IMR-90 (cell line): Measurements from ENCODE around the gene TRAF6. TPM values are rescaled to one million over a fixed set of nuclear protein-coding genes. Genes with fewer than 3 reads are reported as not detected.

Source experiments
- ATAC-seq: fragments of 200-7000 bp; cut with Tn5 transposase; 2 replicates; pipeline ENCODE4 v1.9.1; 2020; ENCODE audit warnings: low read depth, mild to moderate bottlenecking, moderate library complexity
- BruUV-seq: library from RNA; stranded (reverse); fragments of 400-500 nt; replicated peaks from 2 replicates; lab custom pipeline; 2021; lab: Mats Ljungman, UMichigan
- CTCF ChIA-PET: fragments of 300-600 bp; formaldehyde crosslinking; extraction: SDS; loops from one replicate; lab custom pipeline; 2021; ENCODE audit warnings: antibody characterized with exemption; lab: Yijun Ruan, JAX
- POLR2A ChIA-PET: fragments of 300-600 bp; sonication (Branson Sonifier 250); formaldehyde crosslinking; loops from one replicate; lab custom pipeline; 2022; ENCODE audit warnings: antibody characterized with exemption; ENCODE audit not compliant: unreplicated experiment; lab: Charles Lee
- DNase-seq: peaks from one replicate; pipeline ENCODE4 v3.0.0; 2013
- H2AFZ ChIP-seq: replicated peaks from 2 replicates; pipeline ENCODE3; 2013; ENCODE audit warnings: low read length, mild to moderate bottlenecking; ENCODE audit not compliant: poor library complexity
- H2AK5ac ChIP-seq: 2 replicates; pipeline ENCODE4 v1.6.1; 2013; ENCODE audit warnings: low read depth, low read length, inconsistent platforms
- H2AK9ac ChIP-seq: replicated peaks from 2 replicates; pipeline ENCODE3; 2013; ENCODE audit warnings: mild to moderate bottlenecking, low read depth, low read length, moderate library complexity; ENCODE audit not compliant: poor library complexity
- H2BK120ac ChIP-seq: 2 replicates; pipeline ENCODE4 v1.6.1; 2013; ENCODE audit warnings: low read depth, low read length, inconsistent platforms
- H2BK15ac ChIP-seq: 3 replicates; pipeline ENCODE4 v1.6.1; 2013; ENCODE audit warnings: low read depth, low read length, inconsistent platforms
- H2BK20ac ChIP-seq: 2 replicates; pipeline ENCODE4 v1.6.1; 2013; ENCODE audit warnings: low read depth, mild to moderate bottlenecking, inconsistent platforms, low read length, moderate library complexity
- H2BK5ac ChIP-seq: 2 replicates; pipeline ENCODE4 v1.6.1; 2013; ENCODE audit warnings: mild to moderate bottlenecking, low read depth, low read length, inconsistent platforms; ENCODE audit not compliant: poor library complexity, severe bottlenecking
- H3K14ac ChIP-seq: replicated peaks from 2 replicates; pipeline ENCODE4 v1.6.1; 2013; ENCODE audit warnings: low read depth, low read length, inconsistent platforms
- H3K18ac ChIP-seq: 2 replicates; pipeline ENCODE4 v1.6.1; 2013; ENCODE audit warnings: low read depth, low read length, control low read depth
- H3K23ac ChIP-seq: 2 replicates; pipeline ENCODE4 v1.6.1; 2013; ENCODE audit warnings: low read depth, low read length, inconsistent platforms
- H3K27ac ChIP-seq: 2 replicates; pipeline ENCODE4 v1.5.1; 2013; ENCODE audit warnings: mild to moderate bottlenecking, control low read depth, low read length; ENCODE audit not compliant: insufficient read depth
- H3K27me3 ChIP-seq: 2 replicates; pipeline ENCODE4 v1.6.1; 2013; ENCODE audit warnings: low read length; ENCODE audit not compliant: control insufficient read depth, insufficient read depth
- H3K36me3 ChIP-seq: 2 replicates; pipeline ENCODE4 v1.6.1; 2013; ENCODE audit warnings: low read length, mixed read lengths; ENCODE audit not compliant: control insufficient read depth, insufficient read depth
- H3K4ac ChIP-seq: 2 replicates; pipeline ENCODE4 v1.6.1; 2013; ENCODE audit warnings: low read depth, low read length, inconsistent platforms
- H3K4me1 ChIP-seq: 2 replicates; pipeline ENCODE4 v1.6.1; 2013; ENCODE audit warnings: low read length, mixed read lengths; ENCODE audit not compliant: control insufficient read depth, insufficient read depth
- H3K4me2 ChIP-seq: 2 replicates; pipeline ENCODE4 v1.6.1; 2013; ENCODE audit warnings: low read depth, mild to moderate bottlenecking, control low read depth, low read length, moderate library complexity
- H3K4me3 ChIP-seq: 2 replicates; pipeline ENCODE4 v1.5.1; 2013; ENCODE audit warnings: low read depth, mild to moderate bottlenecking, control low read depth, low read length, moderate library complexity; ENCODE audit not compliant: insufficient read depth
- H3K56ac ChIP-seq: 2 replicates; pipeline ENCODE4 v1.6.1; 2013; ENCODE audit warnings: low read length, inconsistent platforms; ENCODE audit not compliant: insufficient read depth; ENCODE audit errors: extremely low read depth
- H3K79me1 ChIP-seq, 2 experiments: 2 replicates each; pipeline ENCODE4 v1.6.1; 2013; ENCODE audit warnings: low read length in 2 of 2, inconsistent platforms in 1 of 2, low read depth in 1 of 2
- H3K9ac ChIP-seq: 2 replicates; pipeline ENCODE4 v1.6.1; 2013; ENCODE audit warnings: low read depth, low read length, control low read depth
- H3K9me1 ChIP-seq: 2 replicates; pipeline ENCODE4 v1.6.1; 2013; ENCODE audit warnings: low read length, inconsistent platforms; ENCODE audit not compliant: insufficient read depth
- H3K9me3 ChIP-seq: 2 replicates; pipeline ENCODE4 v1.6.1; 2013; ENCODE audit warnings: low read length; ENCODE audit not compliant: control insufficient read depth, insufficient read depth
- H4K20me1 ChIP-seq: 2 replicates; pipeline ENCODE4 v1.6.1; 2013; ENCODE audit warnings: low read length, inconsistent platforms; ENCODE audit not compliant: insufficient read depth
- H4K5ac ChIP-seq: 2 replicates; pipeline ENCODE4 v1.6.1; 2013; ENCODE audit warnings: mild to moderate bottlenecking, low read depth, low read length, control low read depth
- H4K8ac ChIP-seq, 2 experiments: 2 replicates each; pipeline ENCODE4 v1.6.1; 2013; ENCODE audit warnings: low read depth in 2 of 2, low read length in 2 of 2, control low read depth in 1 of 2, inconsistent platforms in 1 of 2
- H4K91ac ChIP-seq: 2 replicates; pipeline ENCODE4 v1.6.1; 2013; ENCODE audit warnings: low read depth, low read length, inconsistent platforms; ENCODE audit not compliant: insufficient read depth
- RCOR1 ChIP-seq: IDR thresholded peaks from 2 replicates; pipeline ENCODE4 v1.6.1; 2012; ENCODE audit warnings: mild to moderate bottlenecking, low read length, improper control_type of control experiment; ENCODE audit not compliant: insufficient replicate concordance
- WGBS, 2 experiments: methylation state at CpG; one replicate each; pipeline versions ENCODE4 v1.1.5 to v1.1.7; 2013; ENCODE audit warnings: missing lambda C conversion rate in 2 of 2; ENCODE audit not compliant: insufficient read length in 1 of 2; ENCODE audit errors: extremely low coverage in 2 of 2; 5-methylcytosine and 5-hydroxymethylcytosine counted together
- dilution Hi-C: fragments of 300-500 bp; cut with HindIII; formaldehyde crosslinking; loops from one replicate; pipeline ENCODE4 v1.14.3; 2018; ENCODE audit warnings: low sequenced_read_pairs; ENCODE audit not compliant: unreplicated experiment
- in situ Hi-C: fragments of 300-500 bp; cut with MboI; formaldehyde crosslinking; loops from 3 replicates; pipeline ENCODE4 v1.14.3; 2019; ENCODE audit warnings: low sequenced_read_pairs, inconsistent platforms, mixed read lengths
- intact Hi-C: fragments of 100-400 bp; cut with micrococcal nuclease; formaldehyde crosslinking; loops from 2 replicates; pipeline ENCODE4 v1.10.0; 2022
- polyA plus RNA-seq, 3 experiments: library from polyadenylated mRNA; depleted of rRNA; stranded (reverse); fragments of >200 nt; gene quantifications; 2 replicates each; pipeline ENCODE4 v1.2.3, GENCODE V29; 2012; ENCODE audit warnings: low replicate concordance in 1 of 3
- total RNA-seq: library from RNA; depleted of rRNA; stranded (reverse); fragments of >200 nt; gene quantifications from 2 replicates; pipeline ENCODE4 v1.2.3, GENCODE V29; 2012

Gene TRAF6
- total and polyA plus RNA-seq, 2 of the 4 experiments (the other 2 are of a cell fraction), result 6.0 to 17.6 TPM

- Histone ChIP-seq H3K9me1 (no peaks in the 10 kb centered on the region), H4K8ac (no peak overlapping the region), H4K91ac (no peak overlapping the region), H3K27me3 (no peaks in the 10 kb centered on the region), H2AK5ac (no peak overlapping the region), H2BK5ac (peak overlapping the region; percentile 35), H3K18ac (no peak overlapping the region), H4K20me1 (no peaks in the 10 kb centered on the region), H3K4ac (no peak overlapping the region), H3K14ac (no peak overlapping the region; the same call in 1 of the 2 replicates), H3K4me1 (peaks cover 1% of the 10 kb centered on the region; the same call in 1 of the 2 replicates), H3K9ac (no peak overlapping the region), H3K9me3 (no peaks in the 10 kb centered on the region), H3K79me1 (peaks cover 19 to 45% of the 10 kb centered on the region in 2 experiments), H4K5ac (no peak overlapping the region), H2AK9ac (no peak overlapping the region), H2BK20ac (no peak overlapping the region), H3K23ac (no peak overlapping the region), H3K27ac (no peak overlapping the region), H2BK15ac (no peak overlapping the region), H3K4me3 (no peak overlapping the region), H2BK120ac (no peak overlapping the region), H3K36me3 (peaks cover 35% of the 10 kb centered on the region), H3K4me2 (no peak overlapping the region), H3K56ac (no peak overlapping the region), H2AFZ (no peak overlapping the region)
- in situ Hi-C loops, result loop anchor here (10.0 to 25.0 kb wide), 2 partner anchors 675 to 753 kb away; no protein-coding TSS in a partner anchor
- no peak for DNase-seq
- BruUV-seq, result no TSS peak
- intact Hi-C loops, result no loop called here
- dilution Hi-C loops, result loop anchor here (10.0 kb wide), 1 partner anchor 193 kb away; the partner anchor contains the start of gene PRR5L
- no peak for ATAC-seq
- WGBS, 2 experiments, result no CpG with 5 or more reads among the region's 4 CpGs
- ChIA-PET POLR2A (no interaction called here), CTCF (interaction anchor here (0.7 to 3.3 kb wide), 4 partner anchors 9 to 204 kb away, joined by 3 to 12 read pairs (median 5); partner anchors contain the start of gene TRAF6)
- TF ChIP-seq RCOR1, result no peak
Measured at GRCh38 chr11:36487619-36488018, 22.5 kb downstream of the TRAF6 start.
